ENCODE measurements around the gene DNAH12.

- no peak for TF ChIP-seq CTCF (IDR thresholded peaks at IDR 0.05)
- TF ChIP-seq POLR2AphosphoS5 (IDR thresholded peaks at IDR 0.05): no peak
Measured at GRCh38 chr3:57331078-57331610, 213.0 kb downstream of the DNAH12 start.
